WTC11 (cell line): Measurements from ENCODE around the gene STX17.

ENCODE experiments used
- ATF3 ChIP-seq: sonication (generic); formaldehyde crosslinking; conservative IDR thresholded peaks from 2 replicates; pipeline ENCODE4 v1.8.1; 2022; ENCODE audit warnings: mild to moderate bottlenecking, missing genetic modification reagents
- CREB1 ChIP-seq: sonication (generic); formaldehyde crosslinking; IDR thresholded peaks from 2 replicates; pipeline ENCODE4 v1.8.0; 2023; ENCODE audit warnings: mild to moderate bottlenecking, missing genetic modification reagents
- CTCF ChIP-seq: fragments of 200-600 bp; IDR thresholded peaks from 2 replicates; pipeline ENCODE4 v1.8.0; 2022; ENCODE audit warnings: antibody characterized with exemption
- JAZF1 ChIP-seq: fragments of 250-450 bp; sonication (Bioruptor Pico); IDR thresholded peaks from 2 replicates; pipeline ENCODE4 v1.9.0; 2021; ENCODE audit warnings: moderate library complexity, mild to moderate bottlenecking, inconsistent platforms
- JUN ChIP-seq: sonication (generic); formaldehyde crosslinking; IDR thresholded peaks from 2 replicates; pipeline ENCODE4 v1.8.0; 2023; ENCODE audit warnings: mild to moderate bottlenecking, missing genetic modification reagents
- NFYB ChIP-seq: sonication (generic); formaldehyde crosslinking; conservative IDR thresholded peaks from 2 replicates; pipeline ENCODE4 v1.8.0; 2022; ENCODE audit warnings: low read depth, missing genetic modification reagents
- NR3C1 ChIP-seq: sonication (generic); formaldehyde crosslinking; conservative IDR thresholded peaks from 2 replicates; pipeline ENCODE4 v1.8.1; 2023; ENCODE audit warnings: low read depth, mild to moderate bottlenecking, missing genetic modification reagents
- PREB ChIP-seq: sonication (generic); formaldehyde crosslinking; IDR thresholded peaks from 2 replicates; pipeline ENCODE4 v1.8.1; 2022; ENCODE audit warnings: mild to moderate bottlenecking, missing genetic modification reagents, moderate library complexity, borderline replicate concordance
- TEAD4 ChIP-seq: sonication (generic); formaldehyde crosslinking; IDR thresholded peaks from 2 replicates; pipeline ENCODE4 v1.8.0; 2022; ENCODE audit warnings: mild to moderate bottlenecking, missing genetic modification reagents
- USF1 ChIP-seq: sonication (generic); formaldehyde crosslinking; IDR thresholded peaks from 2 replicates; pipeline ENCODE4 v1.8.0; 2022; ENCODE audit warnings: mild to moderate bottlenecking, missing genetic modification reagents
- ZNF263 ChIP-seq: sonication (generic); formaldehyde crosslinking; IDR thresholded peaks from 2 replicates; pipeline ENCODE4 v1.8.1; 2022; ENCODE audit warnings: low read depth, mild to moderate bottlenecking, moderate library complexity, missing genetic modification reagents
- ZNF425 ChIP-seq: fragments of 250-450 bp; sonication (Bioruptor Pico); conservative IDR thresholded peaks from 2 replicates; pipeline ENCODE4 v1.9.0; 2021; ENCODE audit warnings: mild to moderate bottlenecking

- TF ChIP-seq CTCF (no peak), ZNF263 (CRISPR knock-in tag) (no peak), USF1 (CRISPR knock-in tag) (no peak), ZNF425 (CRISPR knock-in tag) (no peak), NFYB (CRISPR knock-in tag) (no peak), JUN (no peak), ATF3 (CRISPR knock-in tag) (no peak), NR3C1 (no peak), TEAD4 (no peak), CREB1 (CRISPR knock-in tag) (no peak), JAZF1 (CRISPR knock-in tag) (no peak), PREB (no peak)
Observed at GRCh38 chr9:99966001-99966400, 59.5 kb downstream of the STX17 start.
